Measurements from ENCODE around the gene RUNX2. TPM values are rescaled to one million over a fixed set of nuclear protein-coding genes. Genes with fewer than 3 reads are reported as not detected.

RUNX2 gene
- total RNA-seq, 1 donor from 2014 or later: 26.1 TPM

GRCh38 chr6:45548657-45549515 lies 220.8 kb downstream of the RUNX2 start:
- Histone ChIP-seq H3K27ac (ENCODE audit: low read depth, low read length) (no peak overlapping the region), H3K27me3 (ENCODE audit: insufficient read depth, low read length) (no peaks in the 10 kb centered on the region), H3K4me2 (ENCODE audit: low read length) (no peak overlapping the region), H3K9ac (ENCODE audit: low read length) (no peak overlapping the region), H3K4me1 (ENCODE audit: insufficient read depth, low read length) (peaks cover 3% of the 10 kb centered on the region), H3K9me3 (ENCODE audit: insufficient read depth, low read depth, low read length) (no peaks in the 10 kb centered on the region), H4K20me1 (ENCODE audit: insufficient read depth, low read length) (no peaks in the 10 kb centered on the region), H2AFZ (ENCODE audit: low read depth, low read length) (no peak overlapping the region), H3K79me2 (ENCODE audit: insufficient read depth, low read length) (no peaks in the 10 kb centered on the region), H3K4me3 (ENCODE audit: insufficient read depth, low read depth, low read length) (no peak overlapping the region), H3K36me3 (ENCODE audit: insufficient read depth, low read length) (peaks cover 11% of the 10 kb centered on the region)
- Mint-ChIP-seq H3K4me1 (ENCODE audit: low read depth, unreplicated experiment) (peaks cover 21% of the 10 kb centered on the region), H3K9me3 (ENCODE audit: unreplicated experiment) (no peaks in the 10 kb centered on the region), H3K27me3 (ENCODE audit: low read depth, unreplicated experiment) (no peaks in the 10 kb centered on the region), H3K27ac (ENCODE audit: unreplicated experiment) (no peak overlapping the region), H3K36me3 (ENCODE audit: low read depth, unreplicated experiment) (peaks cover 11% of the 10 kb centered on the region), H3K4me3 (ENCODE audit: unreplicated experiment) (no peak overlapping the region)
- no peak for DNase-seq (ENCODE audit: low read depth)
- no peak for FAIRE-seq
- TF ChIP-seq CTCF (IDR thresholded peaks at IDR 0.05; ENCODE audit: insufficient read depth, low read depth, low read length) (no peak), EZH2 (IDR thresholded peaks at IDR 0.05; ENCODE audit: insufficient read depth, low read length) (no peak)

DNA sequence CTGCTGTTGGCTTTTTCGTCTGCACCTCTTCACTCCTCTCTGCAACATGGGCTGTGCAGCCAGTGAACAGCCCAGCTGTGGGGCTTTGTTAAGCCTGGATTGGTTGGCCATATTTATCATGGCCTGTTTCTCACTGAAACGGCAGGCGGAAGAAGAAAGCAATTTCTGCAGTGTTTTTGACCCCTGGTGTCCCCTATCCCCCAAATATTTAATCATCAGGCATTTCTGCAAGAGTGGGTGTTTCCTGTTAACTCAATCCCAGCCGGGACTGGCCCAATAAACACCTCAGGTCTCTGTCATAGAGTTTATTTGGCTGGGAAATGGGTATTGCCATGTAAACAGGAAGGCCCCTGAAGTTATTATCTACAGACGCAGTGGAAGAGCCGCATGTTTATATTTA lies 224.4 kb downstream of the RUNX2 start:
- Histone ChIP-seq H4K20me1 (ENCODE audit: insufficient read depth, low read length) (no peaks in the 10 kb centered on the region), H3K27me3 (ENCODE audit: insufficient read depth, low read length) (no peaks in the 10 kb centered on the region), H3K4me2 (ENCODE audit: low read length) (no peak overlapping the region), H3K79me2 (ENCODE audit: insufficient read depth, low read length) (no peaks in the 10 kb centered on the region), H3K4me1 (ENCODE audit: insufficient read depth, low read length) (peaks cover 21% of the 10 kb centered on the region), H2AFZ (ENCODE audit: low read depth, low read length) (no peak overlapping the region), H3K27ac (ENCODE audit: low read depth, low read length) (no peak overlapping the region), H3K36me3 (ENCODE audit: insufficient read depth, low read length) (peaks cover 3% of the 10 kb centered on the region), H3K9me3 (ENCODE audit: insufficient read depth, low read depth, low read length) (no peaks in the 10 kb centered on the region), H3K9ac (ENCODE audit: low read length) (no peak overlapping the region), H3K4me3 (ENCODE audit: insufficient read depth, low read depth, low read length) (no peak overlapping the region)
- Mint-ChIP-seq H3K4me1 (ENCODE audit: low read depth, unreplicated experiment) (peaks cover 27% of the 10 kb centered on the region), H3K9me3 (ENCODE audit: unreplicated experiment) (no peaks in the 10 kb centered on the region), H3K36me3 (ENCODE audit: low read depth, unreplicated experiment) (peaks cover 6% of the 10 kb centered on the region), H3K27ac (ENCODE audit: unreplicated experiment) (no peak overlapping the region), H3K4me3 (ENCODE audit: unreplicated experiment) (no peak overlapping the region), H3K27me3 (ENCODE audit: low read depth, unreplicated experiment) (no peaks in the 10 kb centered on the region)
- no peak for FAIRE-seq
- no peak for DNase-seq (ENCODE audit: low read depth)
- TF ChIP-seq EZH2 (IDR thresholded peaks at IDR 0.05; ENCODE audit: insufficient read depth, low read length) (no peak), CTCF (IDR thresholded peaks at IDR 0.05; ENCODE audit: insufficient read depth, low read depth, low read length) (no peak)
